Activated CD4-positive, alpha-beta T cell treated with anti-CD3 and anti-CD28 coated beads, Interleukin-2, amount 10 ng/mL, durations not matched to agents 24 days and 14 days (primary cell): ENCODE measurements around the gene RHOH. TPM values are rescaled to one million over a fixed set of nuclear protein-coding genes. Genes with fewer than 3 reads are reported as not detected.

ENCODE experiments used
- DNase-seq: peaks from one replicate; pipeline ENCODE4 v3.0.0; 2022
- H3K27ac Mint-ChIP-seq: one replicate; pipeline ENCODE4 v1.8.0; 2022; ENCODE audit warnings: mild to moderate bottlenecking, mixed read lengths
- H3K27me3 Mint-ChIP-seq: one replicate; pipeline ENCODE4 v1.8.0; 2022; ENCODE audit warnings: mixed read lengths
- H3K36me3 Mint-ChIP-seq: one replicate; pipeline ENCODE4 v1.8.0; 2022; ENCODE audit warnings: low read depth, mild to moderate bottlenecking, mixed read lengths
- H3K4me1 Mint-ChIP-seq: one replicate; pipeline ENCODE4 v1.8.0; 2021; ENCODE audit warnings: mixed read lengths
- H3K4me3 Mint-ChIP-seq: one replicate; pipeline ENCODE4 v1.8.0; 2022; ENCODE audit warnings: mild to moderate bottlenecking, moderate library complexity, mixed read lengths
- H3K9me3 Mint-ChIP-seq: one replicate; pipeline ENCODE4 v1.8.0; 2021; ENCODE audit warnings: mixed read lengths
- intact Hi-C: fragments of 100-400 bp; cut with micrococcal nuclease; formaldehyde crosslinking; loops from one replicate; pipeline ENCODE4 v1.15.1; 2023
- total RNA-seq: library from RNA; stranded (reverse); gene quantifications from 2 replicates; pipeline ENCODE4 v1.2.3, GENCODE V29; 2022

RHOH gene
- total RNA-seq, 1 donor from 2014 or later = 107 TPM

GRCh38 chr4:40254608-40255392 lies 58.0 kb downstream of the RHOH start:
- intact Hi-C loops = loop anchor here (1.0 to 2.0 kb wide), 6 partner anchors 16 to 51 kb away; no protein-coding TSS in a partner anchor
- peaks cover 56% of the 10 kb centered on the region for H3K4me1 Mint-ChIP-seq
- H3K36me3 Mint-ChIP-seq = peaks cover 5% of the 10 kb centered on the region
- DNase-seq = peak; percentile 79
- peaks cover 4% of the 10 kb centered on the region for H3K9me3 Mint-ChIP-seq
- peak overlapping the region; percentile 53 for H3K4me3 Mint-ChIP-seq
- no peaks in the 10 kb centered on the region for H3K27me3 Mint-ChIP-seq
- peak overlapping the region; percentile 80 for H3K27ac Mint-ChIP-seq

GRCh38 chr4:40255393-40256281 lies 58.8 kb downstream of the RHOH start:
- H3K27me3 Mint-ChIP-seq = no peaks in the 10 kb centered on the region
- peaks cover 4% of the 10 kb centered on the region for H3K36me3 Mint-ChIP-seq
- H3K4me1 Mint-ChIP-seq = peaks cover 55% of the 10 kb centered on the region
- DNase-seq = no peak
- peak overlapping the region; percentile 80 for H3K27ac Mint-ChIP-seq
- peak overlapping the region; percentile 53 for H3K4me3 Mint-ChIP-seq
- peaks cover 4% of the 10 kb centered on the region for H3K9me3 Mint-ChIP-seq
- intact Hi-C loops = loop anchor here (1.0 to 2.0 kb wide), 6 partner anchors 17 to 51 kb away; no protein-coding TSS in a partner anchor

GRCh38 chr4:40256329-40256728 lies 59.5 kb downstream of the RHOH start:
- peaks cover 2% of the 10 kb centered on the region for H3K36me3 Mint-ChIP-seq
- peaks cover 52% of the 10 kb centered on the region for H3K4me1 Mint-ChIP-seq
- no peaks in the 10 kb centered on the region for H3K27me3 Mint-ChIP-seq
- intact Hi-C loops = no loop called here
- peak overlapping the region; percentile 80 for H3K27ac Mint-ChIP-seq
- DNase-seq = no peak
- no peak overlapping the region for H3K4me3 Mint-ChIP-seq
- peaks cover 3% of the 10 kb centered on the region for H3K9me3 Mint-ChIP-seq

- Mint-ChIP-seq H3K9me3 (no peaks in the 10 kb centered on the region), H3K27me3 (no peaks in the 10 kb centered on the region), H3K36me3 (no peaks in the 10 kb centered on the region), H3K4me3 (peak overlapping the region; percentile 15), H3K4me1 (peaks cover 48% of the 10 kb centered on the region), H3K27ac (peak overlapping the region; percentile 68)
- intact Hi-C loops = no loop called here
- no peak for DNase-seq
These were observed 60.0 kb downstream of the RHOH start for GRCh38 chr4:40256817-40257216.

GRCh38 chr4:40258627-40259026 lies 61.8 kb downstream of the RHOH start:
- no peak for DNase-seq
- no peaks in the 10 kb centered on the region for H3K27me3 Mint-ChIP-seq
- no peaks in the 10 kb centered on the region for H3K9me3 Mint-ChIP-seq
- peaks cover 51% of the 10 kb centered on the region for H3K4me1 Mint-ChIP-seq
- peak overlapping the region; percentile 84 for H3K27ac Mint-ChIP-seq
- no peaks in the 10 kb centered on the region for H3K36me3 Mint-ChIP-seq
- peak overlapping the region; percentile 57 for H3K4me3 Mint-ChIP-seq
- intact Hi-C loops = no loop called here

GRCh38 chr4:40261231-40262076 lies 64.6 kb downstream of the RHOH start:
- no peak overlapping the region for H3K27ac Mint-ChIP-seq
- H3K4me3 Mint-ChIP-seq = no peak overlapping the region
- H3K9me3 Mint-ChIP-seq = no peaks in the 10 kb centered on the region
- peaks cover 2% of the 10 kb centered on the region for H3K36me3 Mint-ChIP-seq
- H3K27me3 Mint-ChIP-seq = no peaks in the 10 kb centered on the region
- no peak for DNase-seq
- H3K4me1 Mint-ChIP-seq = peaks cover 42% of the 10 kb centered on the region
- intact Hi-C loops = no loop called here

GRCh38 chr4:40262077-40262528 lies 65.3 kb downstream of the RHOH start:
- peaks cover 2% of the 10 kb centered on the region for H3K36me3 Mint-ChIP-seq
- H3K27me3 Mint-ChIP-seq = no peaks in the 10 kb centered on the region
- intact Hi-C loops = no loop called here
- H3K4me3 Mint-ChIP-seq = no peak overlapping the region
- no peak overlapping the region for H3K27ac Mint-ChIP-seq
- DNase-seq = no peak
- H3K9me3 Mint-ChIP-seq = no peaks in the 10 kb centered on the region
- peaks cover 36% of the 10 kb centered on the region for H3K4me1 Mint-ChIP-seq

- Mint-ChIP-seq H3K9me3 (no peaks in the 10 kb centered on the region), H3K4me3 (no peak overlapping the region), H3K4me1 (peaks cover 37% of the 10 kb centered on the region), H3K27me3 (no peaks in the 10 kb centered on the region), H3K27ac (peak overlapping the region; percentile 15), H3K36me3 (peaks cover 2% of the 10 kb centered on the region)
- DNase-seq = no peak
- intact Hi-C loops = no loop called here
These were observed 66.0 kb downstream of the RHOH start for GRCh38 chr4:40262861-40263260.

- intact Hi-C loops = no loop called here
- Mint-ChIP-seq H3K9me3 (no peaks in the 10 kb centered on the region), H3K4me1 (peaks cover 29% of the 10 kb centered on the region), H3K27ac (peak overlapping the region; percentile 13), H3K4me3 (no peak overlapping the region), H3K36me3 (peaks cover 2% of the 10 kb centered on the region), H3K27me3 (no peaks in the 10 kb centered on the region)
- DNase-seq = no peak
These were observed 67.7 kb downstream of the RHOH start for GRCh38 chr4:40264497-40264896.

- H3K4me3 Mint-ChIP-seq = peak overlapping the region; percentile 44
- DNase-seq = peak; percentile 66
- no peaks in the 10 kb centered on the region for H3K9me3 Mint-ChIP-seq
- peaks cover 2% of the 10 kb centered on the region for H3K36me3 Mint-ChIP-seq
- no peaks in the 10 kb centered on the region for H3K27me3 Mint-ChIP-seq
- intact Hi-C loops = no loop called here
- H3K4me1 Mint-ChIP-seq = peaks cover 29% of the 10 kb centered on the region
- peak overlapping the region; percentile 74 for H3K27ac Mint-ChIP-seq
These were observed 68.4 kb downstream of the RHOH start for GRCh38 chr4:40264995-40265909.

GRCh38 chr4:40265910-40266274 lies 69.1 kb downstream of the RHOH start:
- intact Hi-C loops = no loop called here
- no peak for DNase-seq
- H3K27me3 Mint-ChIP-seq = no peaks in the 10 kb centered on the region
- H3K36me3 Mint-ChIP-seq = peaks cover 2% of the 10 kb centered on the region
- no peak overlapping the region for H3K27ac Mint-ChIP-seq
- H3K4me1 Mint-ChIP-seq = peaks cover 29% of the 10 kb centered on the region
- H3K4me3 Mint-ChIP-seq = no peak overlapping the region
- H3K9me3 Mint-ChIP-seq = no peaks in the 10 kb centered on the region

GRCh38 chr4:40269133-40269532 lies 72.3 kb downstream of the RHOH start:
- Mint-ChIP-seq H3K36me3 (peaks cover 2% of the 10 kb centered on the region), H3K4me1 (peaks cover 20% of the 10 kb centered on the region), H3K4me3 (no peak overlapping the region), H3K27me3 (no peaks in the 10 kb centered on the region), H3K27ac (no peak overlapping the region), H3K9me3 (peaks cover 5% of the 10 kb centered on the region)
- no peak for DNase-seq
- intact Hi-C loops = no loop called here
